ENCODE measurements around the gene RBKS. TPM values are rescaled to one million over a fixed set of nuclear protein-coding genes. Genes with fewer than 3 reads are reported as not detected.

RBKS gene
- total and polyA plus RNA-seq, 2 of the 8 experiments (the other 6 are each of a cell fraction or from before 2014, with no cell fraction given), result 1.1 to 1.5 TPM

DNA sequence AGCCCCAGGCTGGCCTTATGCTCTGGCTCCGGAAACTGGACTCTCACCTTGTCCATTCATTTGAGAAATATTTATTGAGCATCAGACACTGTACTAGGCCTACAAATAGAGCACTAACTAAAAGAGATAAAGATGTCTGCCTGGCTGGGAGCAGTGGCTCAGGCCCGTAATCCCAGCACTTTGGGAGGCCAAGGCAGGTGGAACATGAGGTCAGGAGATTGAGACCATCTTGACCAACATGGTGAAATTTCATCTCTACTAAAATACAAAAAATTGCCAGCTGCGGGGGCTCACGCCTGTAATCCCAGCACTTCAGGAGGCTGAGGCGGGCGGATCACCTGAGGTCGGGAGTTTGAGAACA is 126.3 kb downstream of the RBKS start:
- no peaks in the 10 kb centered on the region for H3K9me3 ChIP-seq (ENCODE audit: insufficient read depth in 2 of 2, low read depth in 1 of 2, low read length in 1 of 2)
- CTCF ChIA-PET (ENCODE audit: partially characterized antibody), result interaction anchor here (1.9 to 2.3 kb wide), 2 partner anchors 10 to 41 kb away, joined by 4 to 7 read pairs; no protein-coding TSS in a partner anchor

More for the DNA sequence above, 126.3 kb downstream of the RBKS start:
- Histone ChIP-seq H2BK5ac (ENCODE audit: low read depth, low read length) (no peak overlapping the region), H3K27ac (ENCODE audit: low read depth, low read length) (no peak overlapping the region), H3K4me1 (replicated peaks in 1 of 4; ENCODE audit: control insufficient read depth in 3 of 4, insufficient read depth in 4 of 4, low read length in 3 of 4) (no peaks in the 10 kb centered on the region), H2BK15ac (ENCODE audit: low read length) (no peak overlapping the region), H2AFZ (ENCODE audit: low read length) (no peak overlapping the region), H3K14ac (ENCODE audit: insufficient read length) (no peak overlapping the region), H3K18ac (ENCODE audit: extremely low read depth, low read length) (no peak overlapping the region), H4K8ac (ENCODE audit: extremely low read depth, insufficient read depth, low read length) (no peak overlapping the region), H3K4me2 (ENCODE audit: insufficient read depth in 1 of 2, low read depth in 2 of 2, low read length in 2 of 2) (no peak overlapping the region), H3K4me3 (ENCODE audit: extremely low read depth in 1 of 4, insufficient read depth in 2 of 4, low read depth in 3 of 4, low read length in 4 of 4) (no peak overlapping the region), H2BK12ac (ENCODE audit: low read depth, low read length) (no peak overlapping the region), H3K27me3 (replicated peaks in 1 of 4; ENCODE audit: control insufficient read depth in 3 of 4, extremely low read depth in 1 of 4, insufficient read depth in 3 of 4, low read length in 3 of 4) (no peaks in the 10 kb centered on the region), H3K56ac (replicated peaks; ENCODE audit: insufficient read length, low read depth, low read length) (no peak overlapping the region), H3K4ac (replicated peaks; ENCODE audit: insufficient read length, low read depth, low read length) (no peak overlapping the region), H2BK120ac (replicated peaks; ENCODE audit: low read depth, low read length) (no peak overlapping the region), H3K79me1 (ENCODE audit: low read depth, low read length) (no peaks in the 10 kb centered on the region), H3K36me3 (ENCODE audit: control insufficient read depth in 2 of 4, insufficient read depth in 4 of 4, low read length in 3 of 4) (no peaks in the 10 kb centered on the region; a peak in 1 of 8 replicates), H2BK20ac (ENCODE audit: low read length) (no peak overlapping the region), H4K91ac (replicated peaks; ENCODE audit: insufficient read length, low read length) (no peak overlapping the region), H3K23ac (ENCODE audit: insufficient read length) (no peak overlapping the region), H3K23me2 (ENCODE audit: low read depth, low read length) (no peaks in the 10 kb centered on the region), H2AK5ac (ENCODE audit: low read depth, low read length) (no peak overlapping the region), H4K20me1 (replicated peaks in 1 of 2; ENCODE audit: control insufficient read depth in 1 of 2, insufficient read depth in 2 of 2, low read length in 2 of 2) (no peaks in the 10 kb centered on the region), H3K9ac (replicated peaks in 1 of 4; ENCODE audit: extremely low read depth in 1 of 4, low read depth in 3 of 4, low read length in 3 of 4) (no peak overlapping the region), H3K79me2 (ENCODE audit: control insufficient read depth in 1 of 2, insufficient read depth in 2 of 2, low read length in 2 of 2) (no peaks in the 10 kb centered on the region), H4K5ac (ENCODE audit: insufficient read length, low read depth, low read length) (no peak overlapping the region)
- POLR2A ChIA-PET (ENCODE audit: partially characterized antibody), result interaction anchor here (1.6 kb wide), 1 partner anchor 10 kb away, joined by 4 read pairs; no protein-coding TSS in a partner anchor
- no peak for TF ChIP-seq CHD2 (IDR thresholded peaks at IDR 0.05; ENCODE audit: low read length)
- TF ChIP-seq GTF2F1 (IDR thresholded peaks at IDR 0.05; ENCODE audit: borderline replicate concordance, low read depth, low read length), result no peak
- no peak for TF ChIP-seq ASH2L (IDR thresholded peaks at IDR 0.05; ENCODE audit: low read length)
- TF ChIP-seq SP1 (IDR thresholded peaks at IDR 0.05; ENCODE audit: low read depth, low read length), result no peak
- FAIRE-seq (no peak), DNase-seq (ENCODE audit: low read depth in 1 of 2, low spot score in 2 of 2) (no peak)
- 89% methylated on average over 7 of the region's 7 CpGs; no CpG with 5 or more reads in 1 of the 2 experiments for WGBS, 2 experiments (ENCODE audit: extremely low coverage in 1 of 2, insufficient coverage in 1 of 2, insufficient read length in 1 of 2, insufficient replicate concordance in 2 of 2, low coverage in 1 of 2, low lambda C conversion rate in 2 of 2, missing lambda C conversion rate in 1 of 2)

Data from H1 (cell line).